Liver (tissue), 9 donors: ENCODE results near the gene ARHGEF28. TPM values are rescaled to one million over a fixed set of nuclear protein-coding genes. Genes with fewer than 3 reads are reported as not detected.
A peak's percentile ranks its signal among the peaks of the same experiment; 100 is the strongest.

Experiments used
- DNase-seq: peaks from one replicate; pipeline ENCODE4 v3.0.0-alpha.2; 2017; ENCODE audit warnings: low spot score
- H3K27ac ChIP-seq, 2 donors: one replicate each; pipeline ENCODE4 v1.7.0; 2013; ENCODE audit warnings: inconsistent platforms in 2 of 2, low read length in 2 of 2, control low read depth in 1 of 2, low read depth in 1 of 2, mild to moderate bottlenecking in 1 of 2
- H3K27me3 ChIP-seq, 4 donors: one replicate each; pipeline versions ENCODE4 v1.6.1 to v1.7.0; 2013; ENCODE audit warnings: low read length in 3 of 4, inconsistent platforms in 1 of 4, mild to moderate bottlenecking in 1 of 4, moderate library complexity in 1 of 4; ENCODE audit not compliant: control insufficient read depth in 4 of 4, insufficient read depth in 4 of 4
- H3K36me3 ChIP-seq, 4 donors: one replicate each; pipeline versions ENCODE4 v1.6.1 to v1.7.0; 2013; ENCODE audit warnings: low read length in 3 of 4, mild to moderate bottlenecking in 3 of 4, low read depth in 1 of 4, moderate library complexity in 1 of 4; ENCODE audit not compliant: control insufficient read depth in 4 of 4, insufficient read depth in 3 of 4
- H3K4me1 ChIP-seq, 4 donors: one replicate each; pipeline versions ENCODE4 v1.6.1 to v1.7.0; 2013; ENCODE audit warnings: low read length in 3 of 4, mild to moderate bottlenecking in 3 of 4, moderate library complexity in 1 of 4; ENCODE audit not compliant: control insufficient read depth in 4 of 4, insufficient read depth in 4 of 4
- H3K4me3 ChIP-seq, 3 donors: one replicate each; pipeline versions ENCODE4 v1.6.1 to v1.7.0; 2013; ENCODE audit warnings: low read length in 3 of 3, control low read depth in 1 of 3, low read depth in 1 of 3, mild to moderate bottlenecking in 1 of 3
- H3K9ac ChIP-seq, 2 donors: one replicate each; pipeline ENCODE4 v1.7.0; 2013; ENCODE audit warnings: low read length in 2 of 2, mild to moderate bottlenecking in 2 of 2, moderate library complexity in 2 of 2, control low read depth in 1 of 2, low read depth in 1 of 2
- H3K9me3 ChIP-seq, 4 donors: one replicate each; pipeline versions ENCODE4 v1.6.1 to v1.7.0; 2013; ENCODE audit warnings: low read length in 3 of 4; ENCODE audit not compliant: control insufficient read depth in 4 of 4
- EGR1 ChIP-seq, 2 donors: IDR thresholded peaks; 2 replicates each; pipeline ENCODE4 v1.6.1; 2016 to 2018; ENCODE audit warnings: antibody characterized with exemption in 2 of 2, low read depth in 2 of 2
- FOXA2 ChIP-seq: IDR thresholded peaks from 2 replicates; pipeline ENCODE4 v1.6.1; 2016; ENCODE audit warnings: antibody characterized with exemption
- GABPA ChIP-seq, 2 donors: IDR thresholded peaks in 1 of 2; conservative IDR thresholded peaks in 1 of 2; 2 replicates each; pipeline ENCODE4 v1.6.1; 2016; ENCODE audit warnings: antibody characterized with exemption in 2 of 2, mild to moderate bottlenecking in 1 of 2, moderate library complexity in 1 of 2
- HNF4A ChIP-seq, 2 donors: conservative IDR thresholded peaks; 2 replicates each; pipeline ENCODE4 v1.6.1; 2016; ENCODE audit warnings: antibody characterized with exemption in 2 of 2, mild to moderate bottlenecking in 2 of 2
- HNF4G ChIP-seq: IDR thresholded peaks from 2 replicates; pipeline ENCODE4 v1.6.1; 2016; ENCODE audit warnings: antibody characterized with exemption
- JUND ChIP-seq, 2 donors: IDR thresholded peaks; 2 replicates each; pipeline ENCODE4 v1.6.1; 2016; ENCODE audit warnings: antibody characterized with exemption in 2 of 2
- NR2F2 ChIP-seq: IDR thresholded peaks from 2 replicates; pipeline ENCODE4 v1.6.1; 2016; ENCODE audit warnings: antibody characterized with exemption
- RAD21 ChIP-seq, 2 donors: IDR thresholded peaks; 2 replicates each; pipeline ENCODE4 v1.6.1; 2016; ENCODE audit warnings: antibody characterized with exemption in 2 of 2, mild to moderate bottlenecking in 2 of 2
- RXRA ChIP-seq, 2 donors: IDR thresholded peaks; 2 replicates each; pipeline ENCODE4 v1.6.1; 2017 to 2018; ENCODE audit warnings: antibody characterized with exemption in 2 of 2, mild to moderate bottlenecking in 1 of 2
- SP1 ChIP-seq: IDR thresholded peaks from 2 replicates; pipeline ENCODE4 v1.6.1; 2018; ENCODE audit warnings: antibody characterized with exemption, mild to moderate bottlenecking
- TAF1 ChIP-seq: conservative IDR thresholded peaks from 2 replicates; pipeline ENCODE4 v1.6.1; 2016; ENCODE audit warnings: antibody characterized with exemption, mild to moderate bottlenecking
- WGBS: extraction: QIAGEN DNeasy Blood & Tissue Kit; methylation state at CpG from one replicate; pipeline ENCODE4 v1.1.7; 2013; 5-methylcytosine and 5-hydroxymethylcytosine counted together
- polyA plus RNA-seq, 2 donors: library from polyadenylated mRNA; stranded (reverse) in 1 of 2; unstranded in 1 of 2; fragments of 200-250 nt in 1 of 2; fragments of >200 nt in 1 of 2; fragmentation: Nextera tagmentation in 1 of 2; extraction: Ambion mirVana in 1 of 2; gene quantifications; one replicate each; pipeline versions ENCODE4 v1.2.1 to v1.2.3, GENCODE V29; 2013 to 2015
- total RNA-seq, 2 donors: library from RNA; depleted of rRNA; stranded (reverse); fragments of >200 nt; gene quantifications; one replicate each; pipeline ENCODE4 v1.2.3, GENCODE V29; 2014
- TF ChIP-seq, protein P1 (sequence below): IDR thresholded peaks from 2 replicates; pipeline ENCODE4 v1.6.1; 2016; ENCODE audit warnings: antibody characterized with exemption
- TF ChIP-seq, protein P2 (sequence below): IDR thresholded peaks from 2 replicates; pipeline ENCODE4 v1.6.1; 2016; ENCODE audit warnings: antibody characterized with exemption, mild to moderate bottlenecking
- TF ChIP-seq, protein P3 (sequence below): fragments of 150-350 bp; IDR thresholded peaks from 2 replicates; pipeline ENCODE4 v1.5.1; 2017; ENCODE audit warnings: improper control_type of control experiment, low read depth, low read length; ENCODE audit not compliant: missing input control
- TF ChIP-seq, protein P4 (sequence below): IDR thresholded peaks from 2 replicates; pipeline ENCODE4 v1.6.1; 2016; ENCODE audit warnings: antibody characterized with exemption
- donor health status: healthy.
- donor health status: healthy.
- donor health status: healthy.
- donor health status: healthy.
- donor health status: healthy.

The ARHGEF28 gene
- total and polyA plus RNA-seq, 4 donors: 1.6 to 13.9 (median 3.6) TPM

DNA sequence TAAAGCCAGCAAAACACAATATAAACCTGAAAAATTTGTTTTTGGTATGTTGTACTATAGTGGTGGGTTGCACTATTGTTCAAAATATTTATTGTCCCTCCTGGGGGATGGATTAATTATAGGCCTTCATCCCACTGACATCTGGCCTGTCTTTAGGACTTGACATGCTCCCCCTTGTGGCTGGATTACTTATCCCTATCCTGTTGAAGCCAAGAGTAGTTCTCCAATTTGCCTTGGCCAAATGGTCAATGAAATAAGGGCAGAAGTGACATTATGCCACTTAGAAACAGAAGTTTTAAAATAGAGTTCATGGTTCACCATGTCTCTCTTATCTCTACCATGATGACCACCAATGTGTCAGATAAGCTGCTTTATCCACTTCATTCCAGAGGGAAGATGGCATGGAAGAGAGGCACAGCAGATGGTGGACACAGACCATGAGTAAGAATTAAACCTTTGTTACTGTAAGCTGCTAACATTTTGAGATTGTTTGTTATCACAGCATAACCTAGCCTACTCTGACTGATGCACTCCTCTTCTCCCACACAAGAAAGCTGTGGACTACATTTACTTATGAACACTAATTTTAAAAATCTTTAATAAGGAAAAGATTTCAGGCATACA, 29.2 kb upstream of the ARHGEF28 start:
- H3K27me3 ChIP-seq: no peaks in the 10 kb centered on the region
- no peak overlapping the region for H3K27ac ChIP-seq
- H3K36me3 ChIP-seq: no peaks in the 10 kb centered on the region
- H3K9ac ChIP-seq: no peak overlapping the region
- no peak for DNase-seq
- no peak for TF ChIP-seq TAF1
- TF ChIP-seq RAD21 (IDR thresholded peaks at IDR 0.05): peak; percentile 57 to 79
- TF ChIP-seq FOXA2: no peak
- no peak for TF ChIP-seq GABPA (IDR thresholded peaks at IDR 0.05 in 1 of 2, conservative IDR thresholded peaks at IDR 0.05 in 1 of 2)
- TF ChIP-seq SP1: no peak
- TF ChIP-seq, protein P1, sequence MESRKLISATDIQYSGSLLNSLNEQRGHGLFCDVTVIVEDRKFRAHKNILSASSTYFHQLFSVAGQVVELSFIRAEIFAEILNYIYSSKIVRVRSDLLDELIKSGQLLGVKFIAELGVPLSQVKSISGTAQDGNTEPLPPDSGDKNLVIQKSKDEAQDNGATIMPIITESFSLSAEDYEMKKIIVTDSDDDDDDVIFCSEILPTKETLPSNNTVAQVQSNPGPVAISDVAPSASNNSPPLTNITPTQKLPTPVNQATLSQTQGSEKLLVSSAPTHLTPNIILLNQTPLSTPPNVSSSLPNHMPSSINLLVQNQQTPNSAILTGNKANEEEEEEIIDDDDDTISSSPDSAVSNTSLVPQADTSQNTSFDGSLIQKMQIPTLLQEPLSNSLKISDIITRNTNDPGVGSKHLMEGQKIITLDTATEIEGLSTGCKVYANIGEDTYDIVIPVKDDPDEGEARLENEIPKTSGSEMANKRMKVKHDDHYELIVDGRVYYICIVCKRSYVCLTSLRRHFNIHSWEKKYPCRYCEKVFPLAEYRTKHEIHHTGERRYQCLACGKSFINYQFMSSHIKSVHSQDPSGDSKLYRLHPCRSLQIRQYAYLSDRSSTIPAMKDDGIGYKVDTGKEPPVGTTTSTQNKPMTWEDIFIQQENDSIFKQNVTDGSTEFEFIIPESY: no peak
- TF ChIP-seq EGR1 (IDR thresholded peaks at IDR 0.05; ENCODE audit: low read depth in 2 of 2): no peak
- TF ChIP-seq, protein P2, sequence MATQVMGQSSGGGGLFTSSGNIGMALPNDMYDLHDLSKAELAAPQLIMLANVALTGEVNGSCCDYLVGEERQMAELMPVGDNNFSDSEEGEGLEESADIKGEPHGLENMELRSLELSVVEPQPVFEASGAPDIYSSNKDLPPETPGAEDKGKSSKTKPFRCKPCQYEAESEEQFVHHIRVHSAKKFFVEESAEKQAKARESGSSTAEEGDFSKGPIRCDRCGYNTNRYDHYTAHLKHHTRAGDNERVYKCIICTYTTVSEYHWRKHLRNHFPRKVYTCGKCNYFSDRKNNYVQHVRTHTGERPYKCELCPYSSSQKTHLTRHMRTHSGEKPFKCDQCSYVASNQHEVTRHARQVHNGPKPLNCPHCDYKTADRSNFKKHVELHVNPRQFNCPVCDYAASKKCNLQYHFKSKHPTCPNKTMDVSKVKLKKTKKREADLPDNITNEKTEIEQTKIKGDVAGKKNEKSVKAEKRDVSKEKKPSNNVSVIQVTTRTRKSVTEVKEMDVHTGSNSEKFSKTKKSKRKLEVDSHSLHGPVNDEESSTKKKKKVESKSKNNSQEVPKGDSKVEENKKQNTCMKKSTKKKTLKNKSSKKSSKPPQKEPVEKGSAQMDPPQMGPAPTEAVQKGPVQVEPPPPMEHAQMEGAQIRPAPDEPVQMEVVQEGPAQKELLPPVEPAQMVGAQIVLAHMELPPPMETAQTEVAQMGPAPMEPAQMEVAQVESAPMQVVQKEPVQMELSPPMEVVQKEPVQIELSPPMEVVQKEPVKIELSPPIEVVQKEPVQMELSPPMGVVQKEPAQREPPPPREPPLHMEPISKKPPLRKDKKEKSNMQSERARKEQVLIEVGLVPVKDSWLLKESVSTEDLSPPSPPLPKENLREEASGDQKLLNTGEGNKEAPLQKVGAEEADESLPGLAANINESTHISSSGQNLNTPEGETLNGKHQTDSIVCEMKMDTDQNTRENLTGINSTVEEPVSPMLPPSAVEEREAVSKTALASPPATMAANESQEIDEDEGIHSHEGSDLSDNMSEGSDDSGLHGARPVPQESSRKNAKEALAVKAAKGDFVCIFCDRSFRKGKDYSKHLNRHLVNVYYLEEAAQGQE: no peak
- TF ChIP-seq, protein P3, sequence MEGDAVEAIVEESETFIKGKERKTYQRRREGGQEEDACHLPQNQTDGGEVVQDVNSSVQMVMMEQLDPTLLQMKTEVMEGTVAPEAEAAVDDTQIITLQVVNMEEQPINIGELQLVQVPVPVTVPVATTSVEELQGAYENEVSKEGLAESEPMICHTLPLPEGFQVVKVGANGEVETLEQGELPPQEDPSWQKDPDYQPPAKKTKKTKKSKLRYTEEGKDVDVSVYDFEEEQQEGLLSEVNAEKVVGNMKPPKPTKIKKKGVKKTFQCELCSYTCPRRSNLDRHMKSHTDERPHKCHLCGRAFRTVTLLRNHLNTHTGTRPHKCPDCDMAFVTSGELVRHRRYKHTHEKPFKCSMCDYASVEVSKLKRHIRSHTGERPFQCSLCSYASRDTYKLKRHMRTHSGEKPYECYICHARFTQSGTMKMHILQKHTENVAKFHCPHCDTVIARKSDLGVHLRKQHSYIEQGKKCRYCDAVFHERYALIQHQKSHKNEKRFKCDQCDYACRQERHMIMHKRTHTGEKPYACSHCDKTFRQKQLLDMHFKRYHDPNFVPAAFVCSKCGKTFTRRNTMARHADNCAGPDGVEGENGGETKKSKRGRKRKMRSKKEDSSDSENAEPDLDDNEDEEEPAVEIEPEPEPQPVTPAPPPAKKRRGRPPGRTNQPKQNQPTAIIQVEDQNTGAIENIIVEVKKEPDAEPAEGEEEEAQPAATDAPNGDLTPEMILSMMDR: peak; percentile 52
- TF ChIP-seq NR2F2: no peak
- no peak for TF ChIP-seq HNF4A (conservative IDR thresholded peaks at IDR 0.05)
- no peak for TF ChIP-seq HNF4G
- no peak for TF ChIP-seq RXRA (IDR thresholded peaks at IDR 0.05)
- TF ChIP-seq, protein P4, sequence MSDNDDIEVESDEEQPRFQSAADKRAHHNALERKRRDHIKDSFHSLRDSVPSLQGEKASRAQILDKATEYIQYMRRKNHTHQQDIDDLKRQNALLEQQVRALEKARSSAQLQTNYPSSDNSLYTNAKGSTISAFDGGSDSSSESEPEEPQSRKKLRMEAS: no peak
- peaks cover 0 to 2% (median 0%) of the 10 kb centered on the region in 4 donors for H3K9me3 ChIP-seq
- H3K4me1 ChIP-seq: no peaks in the 10 kb centered on the region
- H3K4me3 ChIP-seq: no peak overlapping the region

DNA sequence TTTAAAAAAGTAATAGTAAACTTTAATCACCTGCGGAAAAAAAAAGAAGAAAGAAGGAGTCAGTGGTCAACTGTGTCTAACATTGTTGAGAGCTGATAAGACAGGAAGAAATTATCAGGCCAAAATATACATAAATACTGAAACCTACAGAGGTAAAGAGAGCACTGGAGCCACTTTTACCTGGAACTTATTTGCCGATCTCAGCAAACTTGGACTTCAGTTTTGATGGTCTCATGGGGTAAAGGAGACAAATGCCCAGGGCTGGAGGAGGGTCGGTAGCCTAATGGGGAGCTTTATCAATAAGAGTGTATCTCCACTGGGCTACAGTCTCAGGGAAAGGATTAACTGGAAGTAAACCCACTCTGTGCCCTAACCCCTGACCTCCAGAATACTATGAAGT, 26.6 kb upstream of the ARHGEF28 start:
- Histone ChIP-seq H3K9ac (no peak overlapping the region), H3K9me3 (peaks cover 0 to 2% (median 0%) of the 10 kb centered on the region in 4 donors), H3K4me3 (no peak overlapping the region), H3K36me3 (no peaks in the 10 kb centered on the region), H3K27ac (no peak overlapping the region), H3K27me3 (no peaks in the 10 kb centered on the region), H3K4me1 (no peaks in the 10 kb centered on the region)
- DNase-seq: no peak
- WGBS: 93% methylated on average over 3 of the region's 3 CpGs
- no peak for TF ChIP-seq JUND (IDR thresholded peaks at IDR 0.05)
- TF ChIP-seq, protein P1: no peak
- TF ChIP-seq RXRA (IDR thresholded peaks at IDR 0.05): no peak
- no peak for TF ChIP-seq RAD21 (IDR thresholded peaks at IDR 0.05)
- no peak for TF ChIP-seq HNF4G
- TF ChIP-seq, protein P3: no peak
- no peak for TF ChIP-seq TAF1
- TF ChIP-seq, protein P4: no peak
- TF ChIP-seq SP1: no peak
